ENCODE data around the gene SLC36A1.
"Not testable (repeated sequence)": the region's sequence is repeated elsewhere in the genome, so short reads cannot be mapped to it uniquely, and the experiment has no call there.

Gene SLC36A1

GRCh38 chr5:151447174-151448037, at the start of gene SLC36A1:
Gene SLC36A1 (plus strand): TSS chr5:151447603. CDS start chr5:151458793, 11,190 bp downstream.
- peak; percentile 73 to 93 for DNase-seq

GRCh38 chr5:151405334-151406160, 41.9 kb upstream of the SLC36A1 start:
- DNase-seq, result no peak

GRCh38 chr5:151406322-151406947, 41.0 kb upstream of the SLC36A1 start:
- peak; percentile 16 to 49 for DNase-seq

GRCh38 chr5:151408591-151409230, 38.7 kb upstream of the SLC36A1 start:
- DNase-seq, result no peak

- DNase-seq, result no peak
Measured at GRCh38 chr5:151413800-151414199, 33.6 kb upstream of the SLC36A1 start.

- no peak for DNase-seq
Measured at GRCh38 chr5:151414536-151414935, 32.9 kb upstream of the SLC36A1 start.

GRCh38 chr5:151417712-151418111, 29.7 kb upstream of the SLC36A1 start:
- no peak for DNase-seq

- no peak for DNase-seq
Measured at GRCh38 chr5:151420127-151420526, 27.3 kb upstream of the SLC36A1 start.

GRCh38 chr5:151424892-151425523, 22.4 kb upstream of the SLC36A1 start:
- no peak for DNase-seq

- not testable (repeated sequence) for DNase-seq
Measured at GRCh38 chr5:151426347-151426746, 21.1 kb upstream of the SLC36A1 start.

GRCh38 chr5:151427258-151427657, 20.1 kb upstream of the SLC36A1 start:
- no peak for DNase-seq

- DNase-seq, result no peak
Measured at GRCh38 chr5:151430731-151431130, 16.7 kb upstream of the SLC36A1 start.

- no peak for DNase-seq
Measured at GRCh38 chr5:151431666-151432065, 15.7 kb upstream of the SLC36A1 start.

- no peak for DNase-seq
Measured at GRCh38 chr5:151432210-151432609, 15.2 kb upstream of the SLC36A1 start.

GRCh38 chr5:151434570-151435237, 12.7 kb upstream of the SLC36A1 start:
- DNase-seq, result no peak

GRCh38 chr5:151448038-151448985, 909 bp downstream of the SLC36A1 start:
- peak; percentile 5 to 29 for DNase-seq

GRCh38 chr5:151449297-151449696, 1.9 kb downstream of the SLC36A1 start:
- DNase-seq, result no peak

GRCh38 chr5:151449839-151450238, 2.4 kb downstream of the SLC36A1 start:
- DNase-seq, result peak; percentile 18 to 28

GRCh38 chr5:151450605-151451004, 3.2 kb downstream of the SLC36A1 start:
- DNase-seq, result no peak
